DOHH2 (cell line): ENCODE data around the gene HNRNPLL.

Experiments used
- H3F3A ChIP-seq: fragments of 200-600 bp; sonication (generic), shearing (Covaris generic); 2 replicates; pipeline ENCODE4 v1.6.0; 2016; ENCODE audit warnings: antibody characterized with exemption, mild to moderate bottlenecking; ENCODE audit not compliant: control insufficient read depth, insufficient read depth
- H3K27ac ChIP-seq: fragments of 200-600 bp; sonication (generic); 2 replicates; pipeline ENCODE4 v1.5.1; 2014; ENCODE audit warnings: low read depth, mild to moderate bottlenecking, low read length, moderate library complexity
- H3K27me3 ChIP-seq: fragments of 200-600 bp; sonication (generic); 2 replicates; pipeline ENCODE4 v1.6.1; 2014; ENCODE audit warnings: mild to moderate bottlenecking, low read length, mixed read lengths; ENCODE audit not compliant: control insufficient read depth
- H3K36me3 ChIP-seq: fragments of 200-600 bp; sonication (generic); 2 replicates; pipeline ENCODE4 v1.6.1; 2014; ENCODE audit warnings: mild to moderate bottlenecking, low read length, moderate library complexity, mixed read lengths; ENCODE audit not compliant: control insufficient read depth
- H3K4me1 ChIP-seq: fragments of 200-600 bp; sonication (generic); 2 replicates; pipeline ENCODE4 v1.6.1; 2014; ENCODE audit warnings: mild to moderate bottlenecking, low read length, mixed read lengths; ENCODE audit not compliant: control insufficient read depth
- H3K4me2 ChIP-seq: fragments of 200-600 bp; sonication (generic); 2 replicates; pipeline ENCODE4 v1.6.0; 2014; ENCODE audit warnings: mild to moderate bottlenecking, low read length, moderate library complexity
- H3K4me3 ChIP-seq: fragments of 200-600 bp; sonication (generic); 2 replicates; pipeline ENCODE4 v1.5.1; 2014; ENCODE audit warnings: mild to moderate bottlenecking, low read length, mixed read lengths
- H3K79me2 ChIP-seq: fragments of 200-600 bp; sonication (generic); 2 replicates; pipeline ENCODE4 v1.6.1; 2014; ENCODE audit warnings: mild to moderate bottlenecking, low read length, mixed read lengths; ENCODE audit not compliant: control insufficient read depth
- H3K9me2 ChIP-seq: fragments of 200-600 bp; sonication (generic); replicated peaks from 2 replicates; pipeline ENCODE4 v1.6.1; 2014; ENCODE audit warnings: mild to moderate bottlenecking, low read length, mixed read lengths; ENCODE audit not compliant: control insufficient read depth
- H3K9me3 ChIP-seq: fragments of 200-600 bp; sonication (generic); 2 replicates; pipeline ENCODE4 v1.6.1; 2014; ENCODE audit warnings: antibody characterized with exemption, low read length, mixed read lengths; ENCODE audit not compliant: control insufficient read depth, insufficient read depth
- H4K20me1 ChIP-seq: fragments of 200-600 bp; sonication (generic); 2 replicates; pipeline ENCODE4 v1.6.0; 2014; ENCODE audit warnings: low read depth, mild to moderate bottlenecking, antibody characterized with exemption, low read length, moderate library complexity; ENCODE audit not compliant: control insufficient read depth, insufficient read depth
- CTCF ChIP-seq: fragments of 200-600 bp; sonication (generic); IDR thresholded peaks from one replicate; pipeline ENCODE4 v1.5.1; 2014; ENCODE audit warnings: antibody characterized with exemption, mild to moderate bottlenecking, low read depth, low read length; ENCODE audit not compliant: poor library complexity, severe bottlenecking
- EZH2phosphoT487 ChIP-seq: fragments of 200-600 bp; sonication (generic); IDR thresholded peaks from 2 replicates; pipeline ENCODE4 v1.6.1; 2017; ENCODE audit warnings: borderline replicate concordance, mild to moderate bottlenecking, antibody characterized with exemption, low read length, moderate library complexity, mixed read lengths

Gene HNRNPLL

GRCh38 chr2:38602136-38602731 is 494 bp downstream of the HNRNPLL start:
- Histone ChIP-seq H3K9me3 (no peaks in the 10 kb centered on the region), H3K27ac (no peak overlapping the region), H3K27me3 (peaks cover 89% of the 10 kb centered on the region), H3K79me2 (no peaks in the 10 kb centered on the region), H4K20me1 (peaks cover 9% of the 10 kb centered on the region; the same call in 1 of the 2 replicates), H3K9me2 (no peaks in the 10 kb centered on the region), H3K36me3 (no peaks in the 10 kb centered on the region), H3K4me2 (peak overlapping the region; percentile 86), H3K4me1 (peaks cover 39% of the 10 kb centered on the region), H3F3A (peaks cover 14% of the 10 kb centered on the region), H3K4me3 (peak overlapping the region; percentile 74)
- TF ChIP-seq EZH2phosphoT487: peak; percentile 63
- no peak for TF ChIP-seq CTCF

DNA sequence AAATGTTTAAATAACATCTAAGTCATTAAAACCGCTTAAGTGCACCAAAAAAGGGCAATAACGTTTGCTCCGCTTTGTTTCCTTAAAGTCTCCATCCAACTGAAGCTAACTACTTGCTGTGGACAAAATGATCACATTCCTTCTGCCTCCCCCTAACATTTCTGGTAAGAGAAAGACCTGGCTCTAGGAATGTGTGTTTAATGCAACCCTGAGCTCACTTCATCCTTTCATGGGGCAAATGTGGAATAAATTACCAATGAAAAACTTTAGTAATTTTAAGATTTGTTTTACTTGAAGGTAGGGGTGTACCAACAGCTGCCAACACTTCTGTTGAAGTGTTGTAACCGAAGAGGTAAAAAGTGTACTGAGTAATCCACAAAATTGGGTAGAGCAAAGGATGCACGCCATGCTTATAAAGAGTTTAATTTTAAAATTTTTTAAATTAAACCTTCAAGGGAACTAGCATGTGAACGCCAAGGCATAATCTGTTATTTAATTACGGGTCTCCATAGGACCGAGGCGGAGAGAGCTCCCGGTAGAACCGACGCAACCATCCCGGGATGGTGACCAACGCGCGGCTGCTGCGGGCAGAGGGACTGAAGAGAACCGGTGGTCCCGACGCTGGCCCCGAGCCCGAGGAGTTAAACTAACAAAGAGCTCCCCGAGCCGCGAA is 1.1 kb downstream of the HNRNPLL start:
- Histone ChIP-seq H3K4me1 (peaks cover 32% of the 10 kb centered on the region), H3K27ac (no peak overlapping the region), H4K20me1 (peaks cover 9% of the 10 kb centered on the region; the same call in 1 of the 2 replicates), H3K36me3 (no peaks in the 10 kb centered on the region), H3K79me2 (no peaks in the 10 kb centered on the region), H3K9me2 (no peaks in the 10 kb centered on the region), H3K4me2 (peak overlapping the region; percentile 86; the same call in 1 of the 2 replicates), H3K4me3 (no peak overlapping the region; the same call in 1 of the 2 replicates), H3K27me3 (peaks cover 92% of the 10 kb centered on the region), H3K9me3 (no peaks in the 10 kb centered on the region), H3F3A (peaks cover 9% of the 10 kb centered on the region)
- no peak for TF ChIP-seq CTCF
- no peak; the same call in 1 of the 2 replicates for TF ChIP-seq EZH2phosphoT487

DNA sequence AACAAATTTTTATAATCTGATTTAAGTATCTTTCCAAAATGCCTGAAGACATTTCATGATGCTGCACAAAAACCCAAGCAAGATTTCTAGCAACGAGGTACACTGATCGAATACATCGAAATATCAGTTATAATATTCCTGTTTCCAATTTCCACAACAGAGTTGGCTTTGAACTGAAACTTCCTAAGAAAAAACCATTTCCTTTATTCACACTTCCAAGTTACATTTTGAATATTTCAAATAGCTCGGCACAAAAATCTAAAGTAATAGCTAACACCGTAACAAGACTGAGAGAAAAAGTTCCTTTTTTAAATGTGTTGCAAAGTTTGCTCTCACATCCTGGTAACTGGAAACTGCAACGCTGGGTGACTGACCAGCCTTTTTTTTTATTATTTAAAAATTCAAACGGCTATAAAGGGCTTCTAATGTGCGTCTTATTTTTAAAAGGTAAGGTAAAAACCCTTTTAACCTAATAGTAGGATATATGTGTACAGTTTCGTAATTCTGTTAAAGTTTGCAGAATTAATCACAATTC is 1.7 kb downstream of the HNRNPLL start:
- H3K4me2 ChIP-seq: no peak overlapping the region
- H3F3A ChIP-seq: peaks cover 9% of the 10 kb centered on the region
- no peak overlapping the region for H3K27ac ChIP-seq
- peaks cover 9% of the 10 kb centered on the region; the same call in 1 of the 2 replicates for H4K20me1 ChIP-seq
- peaks cover 26% of the 10 kb centered on the region for H3K4me1 ChIP-seq
- H3K9me2 ChIP-seq: no peaks in the 10 kb centered on the region
- H3K4me3 ChIP-seq: no peak overlapping the region
- H3K36me3 ChIP-seq: no peaks in the 10 kb centered on the region
- no peaks in the 10 kb centered on the region for H3K9me3 ChIP-seq
- no peak for TF ChIP-seq CTCF
- no peak for TF ChIP-seq EZH2phosphoT487
- H3K79me2 ChIP-seq: no peaks in the 10 kb centered on the region
- peaks cover 92% of the 10 kb centered on the region for H3K27me3 ChIP-seq
